Trophoblast cell (in vitro differentiated cells and primary cell): ENCODE data around the gene HDX.

Experiments used
- DNase-seq, 2 donors: peaks; one replicate each; pipeline ENCODE4 v3.0.0-alpha.2; 2016
- H2AFZ ChIP-seq: 2 replicates; pipeline ENCODE4 v1.6.1; 2013; ENCODE audit warnings: low read length, moderate library complexity, mild to moderate bottlenecking; ENCODE audit not compliant: insufficient read depth, poor library complexity
- H2AK5ac ChIP-seq: 2 replicates; pipeline ENCODE4 v1.6.1; 2013; ENCODE audit warnings: mild to moderate bottlenecking, low read length
- H2BK120ac ChIP-seq: 2 replicates; pipeline ENCODE4 v1.6.1; 2013; ENCODE audit warnings: low read length, mild to moderate bottlenecking, moderate library complexity; ENCODE audit not compliant: insufficient read depth, poor library complexity
- H2BK12ac ChIP-seq: 2 replicates; pipeline ENCODE4 v1.6.1; 2013; ENCODE audit warnings: mild to moderate bottlenecking, low read length, moderate library complexity
- H2BK5ac ChIP-seq: 2 replicates; pipeline ENCODE4 v1.6.1; 2013; ENCODE audit warnings: low read length, low read depth, moderate library complexity, mild to moderate bottlenecking; ENCODE audit not compliant: poor library complexity
- H3K14ac ChIP-seq: 2 replicates; pipeline ENCODE4 v1.6.1; 2013; ENCODE audit warnings: mild to moderate bottlenecking, low read length
- H3K18ac ChIP-seq: 2 replicates; pipeline ENCODE4 v1.6.1; 2013; ENCODE audit warnings: mild to moderate bottlenecking, low read length
- H3K23ac ChIP-seq: 2 replicates; pipeline ENCODE4 v1.6.1; 2013; ENCODE audit warnings: low read length
- H3K27ac ChIP-seq: 2 replicates; pipeline ENCODE4 v1.5.1; 2013; ENCODE audit warnings: low read depth, mild to moderate bottlenecking, inconsistent platforms, low read length, moderate library complexity
- H3K27me3 ChIP-seq: 2 replicates; pipeline ENCODE4 v1.6.1; 2013; ENCODE audit warnings: inconsistent platforms, mild to moderate bottlenecking, low read length, moderate library complexity; ENCODE audit not compliant: insufficient read depth
- H3K36me3 ChIP-seq, 2 experiments: 1 replicate in 1 of 2; 2 replicates in 1 of 2; pipeline ENCODE4 v1.6.1; 2013; ENCODE audit warnings: low read length in 2 of 2, mild to moderate bottlenecking in 2 of 2, moderate library complexity in 1 of 2; ENCODE audit not compliant: insufficient read depth in 2 of 2, control insufficient read depth in 1 of 2
- H3K4ac ChIP-seq: 2 replicates; pipeline ENCODE4 v1.6.1; 2013; ENCODE audit warnings: low read depth, mild to moderate bottlenecking, low read length, moderate library complexity
- H3K4me1 ChIP-seq, 2 experiments: 1 replicate in 1 of 2; 2 replicates in 1 of 2; pipeline ENCODE4 v1.6.1; 2013; ENCODE audit warnings: low read length in 2 of 2, mild to moderate bottlenecking in 2 of 2, moderate library complexity in 1 of 2; ENCODE audit not compliant: insufficient read depth in 2 of 2, control insufficient read depth in 1 of 2
- H3K4me2 ChIP-seq: 2 replicates; pipeline ENCODE4 v1.6.1; 2013; ENCODE audit warnings: inconsistent platforms, mild to moderate bottlenecking, low read length, moderate library complexity
- H3K4me3 ChIP-seq: 2 replicates; pipeline ENCODE4 v1.5.1; 2013; ENCODE audit warnings: mild to moderate bottlenecking, low read depth, low read length, inconsistent platforms
- H3K79me1 ChIP-seq: one replicate; pipeline ENCODE4 v1.6.1; 2013; ENCODE audit warnings: low read length
- H3K79me2 ChIP-seq: 2 replicates; pipeline ENCODE4 v1.6.1; 2013; ENCODE audit warnings: low read length, mild to moderate bottlenecking; ENCODE audit not compliant: control insufficient read depth, insufficient read depth, poor library complexity
- H3K9ac ChIP-seq: 2 replicates; pipeline ENCODE4 v1.6.1; 2013; ENCODE audit warnings: mild to moderate bottlenecking, low read length
- H3K9me3 ChIP-seq: 2 replicates; pipeline ENCODE4 v1.6.1; 2013; ENCODE audit warnings: low read depth, mild to moderate bottlenecking, control low read depth, inconsistent platforms, low read length; ENCODE audit not compliant: insufficient read depth
- H4K12ac ChIP-seq: 2 replicates; pipeline ENCODE4 v1.6.1; 2013; ENCODE audit warnings: low read depth, mild to moderate bottlenecking, low read length, moderate library complexity
- H4K8ac ChIP-seq: 2 replicates; pipeline ENCODE4 v1.6.1; 2013; ENCODE audit warnings: low read depth, mild to moderate bottlenecking, low read length, moderate library complexity
- H4K91ac ChIP-seq: one replicate; pipeline ENCODE4 v1.6.1; 2013; ENCODE audit warnings: low read depth, mild to moderate bottlenecking, low read length, moderate library complexity
- WGBS: extraction: QIAGEN DNeasy Blood & Tissue Kit; methylation state at CpG from one replicate; pipeline ENCODE4 v1.1.7; 2013; ENCODE audit warnings: missing lambda C conversion rate; ENCODE audit not compliant: insufficient read length, insufficient coverage; ENCODE audit errors: extremely low coverage; 5-methylcytosine and 5-hydroxymethylcytosine counted together

HDX gene

GRCh38 chrX:84487365-84488353 lies 14.6 kb downstream of the HDX start:
- Histone ChIP-seq H3K9ac (no peak overlapping the region), H3K79me2 (no peaks in the 10 kb centered on the region), H3K4ac (no peak overlapping the region), H4K12ac (no peak overlapping the region), H3K4me1 (no peaks in the 10 kb centered on the region), H2AFZ (no peak overlapping the region), H3K36me3 (peaks cover 6% of the 10 kb centered on the region in 2 experiments), H4K91ac (no peak overlapping the region), H3K14ac (no peak overlapping the region), H3K79me1 (no peaks in the 10 kb centered on the region), H3K4me2 (no peak overlapping the region), H2BK12ac (no peak overlapping the region), H3K9me3 (peaks cover 2% of the 10 kb centered on the region), H3K18ac (no peak overlapping the region), H4K8ac (no peak overlapping the region), H3K27ac (no peak overlapping the region), H2AK5ac (no peak overlapping the region), H3K23ac (no peak overlapping the region), H3K4me3 (no peak overlapping the region), H3K27me3 (no peaks in the 10 kb centered on the region), H2BK5ac (no peak overlapping the region), H2BK120ac (no peak overlapping the region)
- no CpG with 5 or more reads among the region's 3 CpGs for WGBS
- no peak for DNase-seq

DNA sequence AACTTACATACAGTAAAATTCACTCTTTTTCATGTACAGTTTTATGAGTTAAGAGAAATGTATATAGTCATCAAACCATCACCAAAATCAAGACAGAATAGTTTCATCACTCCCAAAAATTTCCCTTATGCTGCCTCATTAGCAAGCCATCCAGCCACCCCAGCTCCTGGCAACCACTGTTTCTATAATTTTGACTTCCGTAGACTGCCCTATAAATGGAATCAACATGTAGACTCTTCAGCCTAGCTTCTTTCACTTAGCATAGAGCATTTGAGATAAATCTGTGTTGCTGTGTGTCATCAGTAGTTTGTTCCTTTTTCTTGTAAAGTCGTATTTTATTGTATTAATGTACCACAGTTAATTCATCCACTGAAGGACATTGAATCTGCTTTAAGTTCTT lies 23.2 kb downstream of the HDX start:
- H3K4me2 ChIP-seq = no peak overlapping the region

DNA sequence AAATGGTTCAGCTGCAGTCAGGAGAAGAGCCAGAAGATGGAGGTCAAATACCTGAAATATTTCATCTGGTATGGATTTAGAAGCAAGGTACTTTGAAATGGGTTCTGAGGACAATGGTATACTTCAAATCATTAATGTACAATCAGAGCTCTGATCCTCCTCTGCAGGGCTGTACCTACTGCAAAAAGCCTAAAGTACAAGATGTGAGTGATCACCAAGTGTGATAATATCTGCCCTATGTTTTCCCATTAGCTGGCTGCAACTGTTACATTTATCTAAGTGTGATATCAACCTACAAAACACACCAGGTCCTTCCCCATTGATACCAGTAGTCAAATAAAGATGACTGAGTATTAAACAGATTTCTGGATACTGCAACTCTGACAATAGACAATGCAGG lies 25.1 kb downstream of the HDX start:
- Histone ChIP-seq H3K36me3 (no peaks in the 10 kb centered on the region), H3K4ac (no peak overlapping the region), H3K79me2 (no peaks in the 10 kb centered on the region), H2AK5ac (no peak overlapping the region), H2AFZ (no peak overlapping the region), H3K4me3 (no peak overlapping the region), H3K4me1 (no peaks in the 10 kb centered on the region), H3K9me3 (no peaks in the 10 kb centered on the region), H4K12ac (no peak overlapping the region), H2BK5ac (no peak overlapping the region), H3K14ac (no peak overlapping the region), H4K8ac (no peak overlapping the region), H2BK12ac (no peak overlapping the region), H3K79me1 (no peaks in the 10 kb centered on the region), H3K27me3 (no peaks in the 10 kb centered on the region), H3K23ac (no peak overlapping the region), H3K4me2 (no peak overlapping the region), H4K91ac (no peak overlapping the region), H3K9ac (no peak overlapping the region), H3K27ac (no peak overlapping the region), H2BK120ac (no peak overlapping the region), H3K18ac (no peak overlapping the region)
- DNase-seq = no peak

More for the DNA sequence above, 23.2 kb downstream of the HDX start:
- Histone ChIP-seq H3K14ac (no peak overlapping the region), H3K27ac (no peak overlapping the region), H3K18ac (no peak overlapping the region), H3K79me1 (no peaks in the 10 kb centered on the region), H2AK5ac (no peak overlapping the region), H4K8ac (no peak overlapping the region), H3K9ac (no peak overlapping the region), H2BK5ac (no peak overlapping the region), H3K36me3 (peaks cover 6% of the 10 kb centered on the region in 2 experiments), H3K23ac (no peak overlapping the region), H4K12ac (no peak overlapping the region), H3K79me2 (no peaks in the 10 kb centered on the region), H3K4ac (no peak overlapping the region), H3K9me3 (peaks cover 2% of the 10 kb centered on the region), H2AFZ (no peak overlapping the region), H3K4me3 (no peak overlapping the region), H3K4me1 (no peaks in the 10 kb centered on the region), H2BK12ac (no peak overlapping the region), H2BK120ac (no peak overlapping the region), H4K91ac (no peak overlapping the region), H3K27me3 (no peaks in the 10 kb centered on the region)
- no CpG with 5 or more reads among the region's 2 CpGs for WGBS
- no peak for DNase-seq

DNA sequence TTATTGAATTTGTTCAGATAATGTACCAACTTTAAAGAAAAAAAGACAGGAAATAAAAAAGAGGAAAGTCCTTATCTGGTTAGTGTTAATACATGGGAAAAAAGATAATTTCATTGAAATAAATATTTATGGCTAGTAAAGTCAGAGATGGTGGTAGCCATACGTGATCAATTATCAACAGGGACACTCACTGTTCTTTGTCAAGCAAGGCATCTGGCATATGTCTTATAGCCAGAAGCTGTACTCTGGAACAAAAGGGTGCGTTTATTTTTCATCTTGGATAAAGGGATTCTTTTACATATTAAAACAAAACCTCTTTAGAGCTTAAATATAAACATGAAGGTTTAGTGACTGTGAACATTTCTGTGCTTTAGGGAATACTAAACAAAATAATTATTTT lies 26.7 kb downstream of the HDX start:
- Histone ChIP-seq H3K79me1 (no peaks in the 10 kb centered on the region), H3K27me3 (no peaks in the 10 kb centered on the region), H3K4me2 (no peak overlapping the region), H3K9ac (no peak overlapping the region), H3K18ac (no peak overlapping the region), H3K4me3 (no peak overlapping the region), H3K23ac (no peak overlapping the region), H3K4me1 (no peaks in the 10 kb centered on the region), H3K79me2 (no peaks in the 10 kb centered on the region), H2BK5ac (no peak overlapping the region), H3K27ac (no peak overlapping the region), H2AFZ (no peak overlapping the region), H2BK120ac (no peak overlapping the region), H3K9me3 (no peaks in the 10 kb centered on the region), H3K36me3 (no peaks in the 10 kb centered on the region), H2AK5ac (no peak overlapping the region), H4K91ac (no peak overlapping the region), H2BK12ac (no peak overlapping the region), H4K8ac (no peak overlapping the region), H3K14ac (no peak overlapping the region), H4K12ac (no peak overlapping the region), H3K4ac (no peak overlapping the region)
- DNase-seq = no peak
- no CpG with 5 or more reads among the region's 2 CpGs for WGBS
